K562 (cell line): Measurements from ENCODE around the gene KDM4C. TPM values are rescaled to one million over a fixed set of nuclear protein-coding genes. Genes with fewer than 3 reads are reported as not detected.

Experiments used
- ATAC-seq: fragments of 200-7000 bp; cut with Tn5 transposase; 3 replicates; pipeline ENCODE4 v1.9.1; 2020; ENCODE audit warnings: moderate library complexity
- BruUV-seq: library from RNA; stranded (reverse); fragments of 400-500 nt; replicated peaks from 2 replicates; lab custom pipeline; 2021; lab: Mats Ljungman, UMichigan
- CTCF ChIA-PET: fragments of 300-600 bp; formaldehyde crosslinking; extraction: SDS; loops from one replicate; lab custom pipeline; 2021; ENCODE audit warnings: low intra/inter-chr PET ratio; lab: Yijun Ruan, JAX
- POLR2A ChIA-PET: fragments of 300-600, 350-650 bp; sonication (Branson Sonifier 250); formaldehyde crosslinking; extraction: SDS; loops from one replicate; lab custom pipeline; 2021; ENCODE audit warnings: antibody characterized with exemption, inconsistent platforms; lab: Yijun Ruan, JAX
- DNase-seq, 4 experiments: peaks; one replicate each; pipeline versions ENCODE4 v3.0.0 to v3.0.0-alpha.2; 2011 to 2018; ENCODE audit warnings: low spot score in 3 of 4, mixed read lengths in 3 of 4; ENCODE audit errors: extremely low read depth in 1 of 4
- FAIRE-seq: peaks from 2 replicates; lab custom pipeline; 2011; peaks lifted over from hg19 to GRCh38; lab: Jason Lieb, UNC
- H2AFZ ChIP-seq: 2 replicates; pipeline ENCODE4 v1.6.0; 2011; ENCODE audit warnings: low read depth, low read length, control low read depth, inconsistent platforms
- H3K27ac ChIP-seq: fragments of 200-600 bp; 3 replicates; pipeline ENCODE4 v1.8.0; 2011; ENCODE audit warnings: low read depth, mild to moderate bottlenecking, control low read depth, inconsistent platforms, low read length, moderate library complexity, mixed read lengths; ENCODE audit errors: extremely low read depth
- H3K27me3 ChIP-seq, 2 experiments: fragments of 300-600 bp in 1 of 2; 2 replicates in 1 of 2; 3 replicates in 1 of 2; pipeline versions ENCODE4 v1.6.0 to v1.8.0; 2011; ENCODE audit warnings: inconsistent platforms in 2 of 2, low read length in 2 of 2, mild to moderate bottlenecking in 1 of 2, mixed read lengths in 1 of 2, moderate library complexity in 1 of 2; ENCODE audit not compliant: control insufficient read depth in 2 of 2, insufficient read depth in 2 of 2
- H3K36me3 ChIP-seq: fragments of 300-600 bp; 3 replicates; pipeline ENCODE4 v1.8.0; 2011; ENCODE audit warnings: mild to moderate bottlenecking, low read length, inconsistent platforms; ENCODE audit not compliant: control insufficient read depth, insufficient read depth
- H3K4me1 ChIP-seq, 2 experiments: fragments of 200-600 bp in 1 of 2; replicated peaks in 1 of 2; 2 replicates in 1 of 2; 3 replicates in 1 of 2; pipeline versions ENCODE4 v1.5.1 to v1.8.0; 2011; ENCODE audit warnings: inconsistent platforms in 2 of 2, low read length in 2 of 2, mild to moderate bottlenecking in 1 of 2, mixed read lengths in 1 of 2, moderate library complexity in 1 of 2; ENCODE audit not compliant: control insufficient read depth in 2 of 2, insufficient read depth in 2 of 2
- H3K4me2 ChIP-seq: 2 replicates; pipeline ENCODE4 v1.6.1; 2011; ENCODE audit warnings: low read length, control low read depth, inconsistent platforms, mixed read lengths; ENCODE audit not compliant: insufficient read depth
- H3K4me3 ChIP-seq: fragments of 200-600 bp; sonication (generic), shearing (Covaris generic); 2 replicates; pipeline ENCODE4 v1.5.1; 2016; ENCODE audit warnings: control low read depth, inconsistent platforms
- H3K79me2 ChIP-seq: fragments of 200-600 bp; 3 replicates; pipeline ENCODE4 v1.8.0; 2011; ENCODE audit warnings: low read length, inconsistent platforms; ENCODE audit not compliant: control insufficient read depth, insufficient read depth
- H3K9ac ChIP-seq, 2 experiments: 2 replicates each; pipeline versions ENCODE4 v1.6.0 to v1.6.1; 2011; ENCODE audit warnings: low read depth in 2 of 2, low read length in 2 of 2, control low read depth in 1 of 2, inconsistent platforms in 1 of 2, mild to moderate bottlenecking in 1 of 2, mixed read lengths in 1 of 2; ENCODE audit not compliant: insufficient read depth in 1 of 2
- H3K9me1 ChIP-seq: one replicate; pipeline ENCODE4 v1.6.0; 2011; ENCODE audit warnings: inconsistent platforms, mild to moderate bottlenecking, low read length, moderate library complexity; ENCODE audit not compliant: control insufficient read depth, insufficient read depth
- H3K9me3 ChIP-seq: replicated peaks from 2 replicates; pipeline ENCODE4 v1.5.1; 2011; ENCODE audit warnings: low read depth, low read length, inconsistent platforms; ENCODE audit not compliant: control insufficient read depth, insufficient read depth
- H4K20me1 ChIP-seq: replicated peaks from 2 replicates; pipeline ENCODE4 v1.6.1; 2011; ENCODE audit warnings: low read length, inconsistent platforms, mixed read lengths; ENCODE audit not compliant: control insufficient read depth, insufficient read depth
- ATF2 ChIP-seq: sonication (generic); formaldehyde crosslinking; IDR thresholded peaks from 2 replicates; pipeline ENCODE4 v1.8.1; 2022; ENCODE audit warnings: missing genetic modification reagents
- SMAD2 ChIP-seq: fragments of 150-350 bp; IDR thresholded peaks from 2 replicates; pipeline ENCODE4 v1.6.1; 2014; ENCODE audit warnings: low read depth, mild to moderate bottlenecking, low read length
- SRF ChIP-seq, 2 experiments: fragments of 250-450, 450-650 bp in 1 of 2; sonication (Bioruptor Pico) in 1 of 2; sonication (generic) in 1 of 2; formaldehyde crosslinking; IDR thresholded peaks; 2 replicates each; pipeline versions ENCODE4 v1.5.0 to v1.5.1; 2020 to 2022; ENCODE audit warnings: mild to moderate bottlenecking in 1 of 2, missing genetic modification reagents in 1 of 2
- in situ Hi-C: fragments of 300-500 bp; cut with MboI; formaldehyde crosslinking; loops from 4 replicates; pipeline ENCODE4 v1.15.0; 2018; ENCODE audit warnings: inconsistent platforms, mixed read lengths
- intact Hi-C: fragments of 100-400 bp; cut with micrococcal nuclease; formaldehyde crosslinking; loops from 2 replicates; pipeline ENCODE4 v1.14.2; 2022
- polyA plus RNA-seq, 8 experiments: library from polyadenylated mRNA; depleted of rRNA in 4 of 8; stranded (reverse) in 5 of 8; unstranded in 3 of 8; fragments of >200 nt; fragmentation: Nextera tagmentation in 2 of 8; fragmentation: Illumina TruSeq in 1 of 8; extraction: Ambion mirVana in 2 of 8; extraction: Trizol in 1 of 8; gene quantifications; 2 replicates each; pipeline versions ENCODE4 v1.2.1 to v1.2.3, GENCODE V29; 2011 to 2014; ENCODE audit warnings: inconsistent platforms in 1 of 8, missing spikeins in 1 of 8
- total RNA-seq, 7 experiments: library from RNA; depleted of rRNA in 6 of 7; stranded (reverse); fragments of >200 nt in 6 of 7; fragmentation: Illumina TruSeq in 2 of 7; extraction: Trizol in 2 of 7; gene quantifications; 2 replicates each; pipeline versions ENCODE4 v1.2.1 to v1.2.3, GENCODE V29; 2011 to 2021; ENCODE audit warnings: low replicate concordance in 1 of 7
- TF ChIP-seq, protein P1 (sequence below): fragments of 450-650 bp; conservative IDR thresholded peaks from 2 replicates; pipeline ENCODE4 v1.6.1; 2016; ENCODE audit warnings: missing genetic modification characterization, low read depth, mild to moderate bottlenecking, control low read depth, missing compliant biosample characterization

KDM4C gene
- total and polyA plus RNA-seq, 9 of the 15 experiments (the other 6 are each of a cell fraction or from before 2014, with no cell fraction given): 5.4 to 17.0 (median 12.6) TPM

DNA sequence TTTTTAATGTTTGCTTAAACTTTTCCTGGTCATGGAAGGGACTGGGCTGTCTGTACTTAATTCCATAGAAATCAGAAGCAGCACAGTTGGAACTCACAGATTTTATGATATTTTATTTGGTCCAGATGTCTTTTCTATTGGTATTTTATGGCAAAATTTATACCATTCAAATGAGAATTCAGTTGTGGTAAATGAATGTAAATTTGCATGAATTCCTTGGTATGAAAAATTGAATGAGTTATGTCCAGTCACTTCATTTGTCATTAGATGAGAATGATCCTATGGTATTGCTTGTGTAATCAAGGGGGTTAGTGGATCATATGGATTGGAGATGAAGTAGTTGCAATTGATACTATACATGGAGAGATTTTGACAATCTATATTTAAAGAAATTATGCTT is 188.0 kb downstream of the KDM4C start:
- TF ChIP-seq SMAD2: no peak
- TF ChIP-seq, protein P1, sequence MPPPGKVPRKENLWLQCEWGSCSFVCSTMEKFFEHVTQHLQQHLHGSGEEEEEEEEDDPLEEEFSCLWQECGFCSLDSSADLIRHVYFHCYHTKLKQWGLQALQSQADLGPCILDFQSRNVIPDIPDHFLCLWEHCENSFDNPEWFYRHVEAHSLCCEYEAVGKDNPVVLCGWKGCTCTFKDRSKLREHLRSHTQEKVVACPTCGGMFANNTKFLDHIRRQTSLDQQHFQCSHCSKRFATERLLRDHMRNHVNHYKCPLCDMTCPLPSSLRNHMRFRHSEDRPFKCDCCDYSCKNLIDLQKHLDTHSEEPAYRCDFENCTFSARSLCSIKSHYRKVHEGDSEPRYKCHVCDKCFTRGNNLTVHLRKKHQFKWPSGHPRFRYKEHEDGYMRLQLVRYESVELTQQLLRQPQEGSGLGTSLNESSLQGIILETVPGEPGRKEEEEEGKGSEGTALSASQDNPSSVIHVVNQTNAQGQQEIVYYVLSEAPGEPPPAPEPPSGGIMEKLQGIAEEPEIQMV (tag): no peak
- TF ChIP-seq ATF2 (CRISPR knock-in tag): no peak
- no peak for TF ChIP-seq SRF (CRISPR knock-in tag; IDR thresholded peaks at IDR 0.05)
- Histone ChIP-seq H3K27ac (no peak overlapping the region), H3K9ac (no peak overlapping the region), H2AFZ (no peak overlapping the region), H3K4me1 (no peaks in the 10 kb centered on the region), H3K27me3 (no peaks in the 10 kb centered on the region), H3K4me2 (no peak overlapping the region), H3K36me3 (no peaks in the 10 kb centered on the region), H3K79me2 (no peaks in the 10 kb centered on the region), H3K4me3 (no peak overlapping the region), H3K9me1 (no peaks in the 10 kb centered on the region), H4K20me1 (no peaks in the 10 kb centered on the region), H3K9me3 (no peaks in the 10 kb centered on the region)
- in situ Hi-C loops: no loop called here
- no TSS peak for BruUV-seq
- ChIA-PET CTCF (no interaction called here), POLR2A (no interaction called here)
- FAIRE-seq (no peak), ATAC-seq (no peak), DNase-seq (no peak)
- intact Hi-C loops: no loop called here
